NCI-H524 treated with DMSO at 0.1 percent for 48 hours (cell line): Measurements from ENCODE around the gene HMGCS1.
"Not testable (repeated sequence)": the region's sequence is repeated elsewhere in the genome, so short reads cannot be mapped to it uniquely, and the experiment has no call there.

Source experiments
- DNase-seq: peaks from one replicate; lab custom pipeline; 2025; lab: John Stamatoyannopoulos, UW

The HMGCS1 gene

GRCh38 chr5:43313035-43313853, at the start of gene HMGCS1:
Gene HMGCS1, minus strand, starts transcription at chr5:43313412. Its CDS starts 14,447 bp downstream, at chr5:43298965.
- DNase-seq: peak; percentile 99

GRCh38 chr5:43358726-43359125, 45.5 kb upstream of the HMGCS1 start:
- DNase-seq: no peak

DNA sequence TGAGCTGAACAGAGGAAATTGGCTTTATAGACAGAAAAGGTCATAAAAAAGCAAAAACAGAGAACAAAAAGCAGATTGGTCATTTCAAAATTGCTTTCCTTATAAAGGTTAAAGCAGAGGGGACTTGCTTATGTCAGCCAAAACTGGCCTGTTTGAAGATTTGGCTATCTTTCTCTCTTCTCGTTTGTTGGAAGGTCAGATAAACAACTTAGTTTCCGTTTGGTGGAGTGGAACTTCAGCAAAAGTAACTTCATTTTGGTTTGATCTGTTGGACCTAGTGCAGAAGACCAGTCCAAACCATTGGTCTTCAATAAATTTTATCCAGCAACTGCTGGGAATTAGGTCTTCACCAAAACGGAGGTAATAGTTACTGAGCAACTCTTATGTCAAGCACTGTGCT, 45.1 kb upstream of the HMGCS1 start:
- no peak for DNase-seq

DNA sequence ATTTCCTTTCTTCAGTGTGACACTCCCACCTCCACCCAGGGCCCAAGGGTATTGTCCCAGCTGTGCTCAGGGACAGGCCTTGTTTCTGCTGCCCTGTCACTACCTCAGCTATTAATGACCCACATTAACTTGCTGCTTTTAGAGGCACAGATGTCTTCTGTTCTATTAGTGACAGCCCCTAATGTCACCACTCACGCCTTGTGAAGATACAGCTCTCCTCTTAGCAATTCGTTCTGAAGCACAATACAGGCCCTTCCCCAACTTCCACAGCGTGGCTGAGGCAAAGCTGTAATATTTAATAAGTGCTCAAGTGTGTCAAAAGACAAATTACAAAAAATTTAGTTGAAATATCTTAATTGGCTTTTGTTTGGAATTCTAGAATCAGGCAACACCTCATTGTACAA, 44.7 kb upstream of the HMGCS1 start:
- DNase-seq: no peak

GRCh38 chr5:43357067-43357466, 43.9 kb upstream of the HMGCS1 start:
- DNase-seq: no peak

- no peak for DNase-seq
Observed at GRCh38 chr5:43354774-43355173, 41.6 kb upstream of the HMGCS1 start.

DNA sequence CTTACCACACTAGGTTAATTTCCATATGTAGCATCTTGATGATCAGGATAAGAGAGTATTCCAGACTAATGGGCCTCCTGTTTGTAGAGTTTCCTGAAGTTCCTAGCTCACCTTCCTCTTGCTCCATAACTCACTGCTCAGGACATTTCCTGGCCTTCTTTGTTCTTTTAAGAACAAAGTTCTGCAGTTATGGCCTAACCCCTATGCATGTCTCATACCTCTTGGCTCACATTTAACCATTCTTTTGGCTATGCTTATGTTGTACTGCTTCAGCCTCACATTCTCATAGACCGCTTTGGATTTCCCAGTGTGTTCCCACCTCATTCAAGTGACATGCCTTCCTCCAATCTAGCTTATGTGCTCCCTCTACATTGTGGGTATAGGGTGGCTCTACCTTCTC, 40.5 kb upstream of the HMGCS1 start:
- no peak for DNase-seq

GRCh38 chr5:43352915-43353314, 39.7 kb upstream of the HMGCS1 start:
- no peak for DNase-seq

- DNase-seq: no peak
Observed at GRCh38 chr5:43352131-43352530, 38.9 kb upstream of the HMGCS1 start.

DNA sequence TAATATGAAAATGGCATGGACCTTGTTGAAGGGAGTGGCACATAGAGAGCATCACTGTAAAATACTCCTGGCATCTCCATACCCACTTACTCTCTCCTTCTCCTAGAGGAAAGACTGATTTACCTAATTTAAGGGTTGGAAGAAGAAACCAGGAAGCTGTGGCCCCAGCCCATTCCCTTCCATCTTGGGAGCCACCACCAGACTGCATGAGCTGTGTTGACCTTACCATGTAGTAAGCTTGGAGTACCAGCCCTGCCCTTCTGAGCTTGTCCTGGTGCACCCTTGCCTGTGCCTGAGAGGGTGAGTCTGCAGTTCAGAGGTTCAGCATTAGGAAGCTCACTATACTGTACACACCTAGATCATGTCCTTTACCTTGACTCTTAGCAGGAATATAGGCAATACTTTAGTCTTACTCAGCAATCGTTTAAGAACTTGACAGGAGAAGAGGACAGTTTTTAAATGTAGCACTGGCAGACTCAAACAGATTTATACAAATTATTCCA, 35.7 kb upstream of the HMGCS1 start:
- no peak for DNase-seq

GRCh38 chr5:43348207-43348606, 35.0 kb upstream of the HMGCS1 start:
- no peak for DNase-seq

DNA sequence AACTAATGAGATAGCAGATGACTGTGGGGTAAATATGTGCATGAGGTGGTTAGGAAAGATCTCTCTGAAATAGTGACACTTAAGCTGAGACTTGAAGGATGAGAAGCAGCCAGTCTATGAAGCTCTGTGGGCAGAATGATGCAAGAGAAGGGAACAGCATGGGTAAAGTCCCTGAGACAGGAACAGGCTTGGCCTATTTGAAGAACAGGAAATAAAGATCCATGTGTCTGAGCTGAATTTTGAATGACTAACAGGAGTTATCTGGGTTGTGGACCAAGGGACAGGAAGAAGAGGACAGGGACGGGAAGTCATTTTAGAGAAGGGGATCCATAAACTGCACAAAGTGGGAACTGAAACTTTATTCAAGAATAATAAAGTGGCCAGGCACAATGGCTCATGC, 25.6 kb upstream of the HMGCS1 start:
- no peak for DNase-seq

DNA sequence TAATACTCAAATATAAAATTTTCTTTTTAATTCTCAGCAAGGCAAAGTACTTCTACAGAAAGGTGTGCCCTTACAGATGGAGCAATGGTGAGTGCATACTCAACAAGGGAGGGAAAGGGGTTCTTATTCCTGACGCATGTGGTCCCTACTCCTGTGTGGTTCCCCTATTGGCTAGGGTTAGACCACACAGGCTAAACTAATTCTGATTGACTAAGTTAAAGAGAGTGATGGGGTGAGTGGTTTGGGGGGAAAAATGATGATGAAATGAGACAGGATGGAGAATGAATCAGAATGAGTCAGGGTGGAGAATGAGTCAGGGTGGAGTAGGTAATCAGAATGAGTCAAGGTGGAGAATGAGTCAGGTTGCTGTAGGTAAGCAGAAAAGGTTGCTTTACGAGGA, 22.9 kb upstream of the HMGCS1 start:
- DNase-seq: no peak

- DNase-seq: no peak
Observed at GRCh38 chr5:43335681-43336080, 22.5 kb upstream of the HMGCS1 start.

DNA sequence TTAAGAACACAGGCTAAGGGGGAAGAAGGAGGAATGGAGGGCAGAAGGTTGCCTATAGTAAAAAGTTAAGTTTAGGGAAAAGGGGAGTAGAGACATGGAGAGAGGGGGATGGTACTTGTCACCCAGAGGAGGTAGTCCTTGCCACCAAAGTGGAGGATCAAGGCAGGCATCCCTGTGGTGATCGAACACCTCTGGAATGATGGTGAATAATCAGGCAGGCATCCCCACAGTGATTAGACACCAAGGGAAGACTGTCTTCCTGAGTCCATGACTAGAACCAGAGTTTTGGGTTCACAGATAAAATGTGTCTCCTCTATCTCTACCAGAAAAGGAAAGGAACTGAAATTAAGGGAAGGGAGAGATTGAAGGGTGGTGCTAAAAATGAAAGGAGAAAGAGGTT, 19.2 kb upstream of the HMGCS1 start:
- DNase-seq: no peak

DNA sequence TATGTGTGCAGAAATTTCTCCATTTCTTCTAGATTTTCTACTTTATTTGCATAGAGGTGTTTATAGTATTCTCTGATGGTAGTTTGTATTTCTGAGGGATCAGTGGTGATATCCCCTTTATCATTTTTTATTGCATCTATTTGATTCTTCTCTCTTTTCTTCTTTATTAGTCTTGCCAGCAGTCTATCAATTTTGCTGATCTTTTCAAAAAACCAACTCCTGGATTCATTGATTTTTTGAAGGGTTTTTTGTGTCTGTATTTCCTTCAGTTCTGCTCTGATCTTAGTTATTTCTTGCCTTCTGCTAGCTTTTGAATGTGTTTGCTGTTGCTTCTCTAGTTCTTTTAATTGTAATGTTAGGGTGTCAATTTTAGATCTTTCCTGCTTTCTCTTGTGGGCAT, 12.4 kb upstream of the HMGCS1 start:
- DNase-seq: not testable (repeated sequence)

DNA sequence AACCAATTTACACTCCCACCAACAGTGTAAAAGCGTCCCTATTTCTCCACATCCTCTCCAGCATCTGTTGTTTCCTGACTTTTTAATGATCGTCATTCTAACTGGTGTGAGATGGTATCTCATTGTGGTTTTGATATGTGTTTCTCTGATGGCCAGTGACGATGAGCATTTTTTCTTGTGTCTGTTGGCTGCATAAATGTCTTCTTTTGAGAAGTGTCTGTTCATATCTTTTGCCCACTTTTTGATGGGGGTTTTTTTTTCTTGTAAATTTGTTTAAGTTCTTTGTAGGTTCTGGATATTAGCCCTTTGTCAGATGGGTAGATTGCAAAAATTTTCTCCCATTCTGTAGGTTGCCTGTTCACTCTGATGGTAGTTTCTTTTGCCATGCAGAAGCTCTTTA, 10.3 kb upstream of the HMGCS1 start:
- DNase-seq: not testable (repeated sequence)

- no peak for DNase-seq
Observed at GRCh38 chr5:43320846-43321245, 7.6 kb upstream of the HMGCS1 start.

GRCh38 chr5:43316421-43316820, 3.2 kb upstream of the HMGCS1 start:
- DNase-seq: no peak

GRCh38 chr5:43315682-43316081, 2.5 kb upstream of the HMGCS1 start:
- no peak for DNase-seq

DNA sequence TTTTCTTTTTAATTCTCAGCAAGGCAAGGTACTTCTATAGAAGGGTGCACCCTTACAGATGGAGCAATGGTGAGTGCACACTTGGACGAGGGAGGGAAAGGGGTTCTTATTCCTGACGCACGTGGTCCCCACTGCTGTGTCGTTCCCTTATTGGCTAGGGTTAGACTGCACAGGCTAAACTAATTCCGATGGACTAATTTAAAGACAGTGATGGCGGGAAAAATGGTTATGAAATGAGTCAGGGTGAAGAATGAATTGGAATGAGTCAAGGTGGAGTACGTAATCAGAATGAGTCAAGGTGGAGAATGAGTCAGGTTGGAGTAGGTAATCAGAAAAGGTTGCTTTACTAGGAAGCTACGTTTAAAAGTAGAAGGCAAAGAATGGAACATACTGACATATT, 2.1 kb upstream of the HMGCS1 start:
- no peak for DNase-seq

DNA sequence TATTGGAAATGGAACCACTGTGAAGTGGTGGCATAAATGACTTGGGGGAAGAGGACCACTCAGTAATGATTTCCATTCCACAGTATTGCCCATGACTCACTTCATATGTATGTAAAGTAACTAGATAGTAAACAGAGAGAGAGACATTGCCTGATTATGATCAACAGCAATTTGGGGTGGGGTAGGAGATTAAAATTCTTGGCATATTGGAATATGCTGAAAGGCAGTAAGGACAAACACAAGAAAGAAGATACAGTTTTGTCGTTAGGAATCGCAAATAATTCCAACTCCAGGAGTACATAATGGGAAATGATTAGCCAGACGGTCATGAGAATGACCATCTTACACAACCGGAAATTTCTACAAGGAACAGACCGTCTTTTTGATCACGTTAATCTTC, 1.5 kb upstream of the HMGCS1 start:
- DNase-seq: no peak

DNA sequence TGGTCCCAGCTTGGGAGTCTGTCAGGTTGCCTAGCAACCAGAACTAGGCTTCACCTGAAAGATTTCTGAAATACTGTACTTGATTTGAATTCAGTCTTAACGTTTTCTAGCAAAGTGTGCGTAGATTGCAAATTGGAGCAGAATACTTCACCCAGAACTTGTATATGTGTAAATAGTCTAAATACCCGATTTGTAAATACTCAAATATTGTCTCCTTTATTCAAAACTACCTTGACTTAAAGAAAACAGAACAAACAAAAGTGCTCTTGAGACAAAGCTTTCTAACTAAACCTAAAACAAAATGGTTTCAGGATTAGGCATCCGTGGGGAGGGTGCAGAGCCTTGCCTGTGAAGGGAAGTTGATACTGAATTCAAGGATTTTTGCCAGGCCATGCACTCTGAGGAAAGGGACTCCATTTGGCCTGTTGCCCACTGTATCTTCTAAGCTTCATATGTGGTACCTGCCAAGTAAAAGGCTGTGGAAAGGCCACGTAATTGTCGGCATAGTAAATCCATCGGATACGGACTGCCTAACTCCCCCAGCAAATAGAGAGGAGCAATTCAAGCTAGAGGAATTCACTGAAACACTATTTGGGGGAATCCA, 744 bp upstream of the HMGCS1 start:
- no peak for DNase-seq

GRCh38 chr5:43312699-43313034, 545 bp downstream of the HMGCS1 start:
- DNase-seq: no peak
